ENCODE data around the gene SLC4A1. TPM values are rescaled to one million over a fixed set of nuclear protein-coding genes. Genes with fewer than 3 reads are reported as not detected.

Gene SLC4A1
- total and polyA plus RNA-seq, 2 experiments from 2014 or later: not detected

DNA sequence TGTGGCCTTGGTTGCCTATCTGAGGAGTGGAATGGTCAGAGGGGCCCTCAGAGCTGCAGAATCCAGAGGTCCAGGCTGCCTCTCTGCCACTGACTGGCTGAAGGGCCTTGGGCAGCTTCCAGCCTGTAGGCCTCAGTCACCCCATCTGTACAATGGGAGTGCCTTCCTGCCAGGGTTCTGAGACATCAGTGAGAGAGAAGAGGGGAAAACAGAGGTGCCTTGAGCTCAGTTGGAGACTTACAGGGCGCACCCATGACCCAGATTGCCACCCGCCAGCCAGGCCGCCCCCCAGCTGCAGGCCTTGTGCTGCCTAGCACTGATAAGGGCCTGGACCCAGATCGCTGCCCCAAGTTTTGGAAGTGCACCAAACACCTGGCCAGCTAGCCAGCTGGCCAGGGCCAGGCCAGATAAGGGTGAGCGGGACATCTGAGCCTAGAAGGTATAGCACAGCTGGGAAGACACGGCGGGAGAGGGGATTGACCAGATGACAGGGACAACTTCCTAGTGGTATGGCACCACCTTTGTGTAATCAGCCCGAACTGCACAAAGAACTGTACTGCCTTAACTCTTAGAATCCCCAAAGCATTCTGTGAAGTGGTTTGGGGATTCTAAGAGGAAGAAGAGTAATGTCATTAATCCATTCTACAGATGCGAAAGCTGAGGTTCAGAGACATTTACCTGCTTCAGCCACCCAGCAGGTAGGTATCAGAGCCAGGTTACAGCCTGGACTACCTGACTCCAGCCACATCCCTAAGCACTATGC, 1.4 kb downstream of the SLC4A1 start (continued):
- no peak for TF ChIP-seq POLR2AphosphoS5 (IDR thresholded peaks at IDR 0.05; ENCODE audit: low read depth)
- no peak for TF ChIP-seq ZNF114 (CRISPR knock-in tag; IDR thresholded peaks at IDR 0.05)
- no peak for TF ChIP-seq JUNB (IDR thresholded peaks at IDR 0.05; ENCODE audit: unreplicated experiment)
- TF ChIP-seq EZH2phosphoT487 (IDR thresholded peaks at IDR 0.05; ENCODE audit: unreplicated experiment): no peak
- TF ChIP-seq CREB1 (CRISPR knock-in tag; IDR thresholded peaks at IDR 0.05; ENCODE audit: low read depth): no peak
- no peak for TF ChIP-seq ZNF331 (CRISPR knock-in tag; IDR thresholded peaks at IDR 0.05; ENCODE audit: low read depth)
- TF ChIP-seq NANOG (IDR thresholded peaks at IDR 0.05; ENCODE audit: borderline replicate concordance): no peak

DNA sequence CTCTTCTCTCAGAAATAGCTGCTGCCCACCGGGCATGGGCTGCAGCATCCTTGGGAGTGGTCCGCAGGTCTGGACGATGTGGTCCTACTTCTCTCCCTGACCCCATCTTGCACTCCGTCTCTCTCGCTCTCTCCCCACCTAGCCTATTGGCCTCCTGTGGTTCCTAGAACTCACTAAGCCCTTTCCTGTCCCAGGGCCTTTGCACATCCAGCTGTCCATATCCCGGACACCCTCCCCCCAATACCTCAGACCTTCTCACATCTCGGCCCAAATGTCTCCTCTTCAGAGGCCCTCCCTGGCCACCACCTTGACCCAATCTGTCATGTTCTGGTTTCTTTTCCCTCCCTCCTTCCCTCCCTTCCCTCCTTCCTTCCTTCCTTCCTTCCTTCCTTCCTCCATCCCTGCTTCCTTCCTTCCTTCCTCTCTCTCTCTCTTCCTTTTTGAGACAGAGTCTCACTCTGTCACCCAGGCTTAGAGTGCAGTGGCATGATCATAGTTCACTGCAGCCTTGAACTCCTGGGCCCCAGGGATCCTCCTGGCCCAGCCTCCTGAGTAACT, 4.5 kb downstream of the SLC4A1 start:
- no peaks in the 10 kb centered on the region for H3K79me2 ChIP-seq (replicated peaks; ENCODE audit: insufficient read depth)
- H3K4me3 ChIP-seq: no peak overlapping the region
- no peak overlapping the region for H3K27ac ChIP-seq (ENCODE audit: low read depth)
- no peak overlapping the region for H3K4me3 Mint-ChIP-seq
- peaks cover 2% of the 10 kb centered on the region; the same call in 1 of the 3 replicates for H3K4me1 Mint-ChIP-seq
- H3K27ac Mint-ChIP-seq: no peak overlapping the region
- H3K9me3 Mint-ChIP-seq: no peaks in the 10 kb centered on the region
- ATAC-seq (no peak), DNase-seq (ENCODE audit: low spot score) (no peak)
- no peaks in the 10 kb centered on the region for H3K4me1 ChIP-seq (ENCODE audit: insufficient read depth)
- H2AFZ ChIP-seq: no peak overlapping the region
- H3K36me3 Mint-ChIP-seq (ENCODE audit: low read depth): no peaks in the 10 kb centered on the region
- H3F3A ChIP-seq (replicated peaks; ENCODE audit: low read depth): no peaks in the 10 kb centered on the region
- H3K4me2 ChIP-seq: no peak overlapping the region
- no peaks in the 10 kb centered on the region for H3K9me2 ChIP-seq (ENCODE audit: insufficient read depth)
- no peaks in the 10 kb centered on the region for H3K36me3 ChIP-seq (ENCODE audit: insufficient read depth)
- no peaks in the 10 kb centered on the region for H3K27me3 ChIP-seq (ENCODE audit: insufficient read depth)
- H3K27me3 Mint-ChIP-seq (ENCODE audit: insufficient read depth, low read depth, poor library complexity): peaks cover 9% of the 10 kb centered on the region
- no peaks in the 10 kb centered on the region for H4K20me1 ChIP-seq (replicated peaks; ENCODE audit: insufficient read depth)
- TF ChIP-seq ZNF331 (CRISPR knock-in tag; IDR thresholded peaks at IDR 0.05; ENCODE audit: low read depth): no peak
- TF ChIP-seq, protein P1, sequence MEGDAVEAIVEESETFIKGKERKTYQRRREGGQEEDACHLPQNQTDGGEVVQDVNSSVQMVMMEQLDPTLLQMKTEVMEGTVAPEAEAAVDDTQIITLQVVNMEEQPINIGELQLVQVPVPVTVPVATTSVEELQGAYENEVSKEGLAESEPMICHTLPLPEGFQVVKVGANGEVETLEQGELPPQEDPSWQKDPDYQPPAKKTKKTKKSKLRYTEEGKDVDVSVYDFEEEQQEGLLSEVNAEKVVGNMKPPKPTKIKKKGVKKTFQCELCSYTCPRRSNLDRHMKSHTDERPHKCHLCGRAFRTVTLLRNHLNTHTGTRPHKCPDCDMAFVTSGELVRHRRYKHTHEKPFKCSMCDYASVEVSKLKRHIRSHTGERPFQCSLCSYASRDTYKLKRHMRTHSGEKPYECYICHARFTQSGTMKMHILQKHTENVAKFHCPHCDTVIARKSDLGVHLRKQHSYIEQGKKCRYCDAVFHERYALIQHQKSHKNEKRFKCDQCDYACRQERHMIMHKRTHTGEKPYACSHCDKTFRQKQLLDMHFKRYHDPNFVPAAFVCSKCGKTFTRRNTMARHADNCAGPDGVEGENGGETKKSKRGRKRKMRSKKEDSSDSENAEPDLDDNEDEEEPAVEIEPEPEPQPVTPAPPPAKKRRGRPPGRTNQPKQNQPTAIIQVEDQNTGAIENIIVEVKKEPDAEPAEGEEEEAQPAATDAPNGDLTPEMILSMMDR (conservative IDR thresholded peaks at IDR 0.05; ENCODE audit: low read depth in 2 of 2): no peak
- TF ChIP-seq, protein P2, sequence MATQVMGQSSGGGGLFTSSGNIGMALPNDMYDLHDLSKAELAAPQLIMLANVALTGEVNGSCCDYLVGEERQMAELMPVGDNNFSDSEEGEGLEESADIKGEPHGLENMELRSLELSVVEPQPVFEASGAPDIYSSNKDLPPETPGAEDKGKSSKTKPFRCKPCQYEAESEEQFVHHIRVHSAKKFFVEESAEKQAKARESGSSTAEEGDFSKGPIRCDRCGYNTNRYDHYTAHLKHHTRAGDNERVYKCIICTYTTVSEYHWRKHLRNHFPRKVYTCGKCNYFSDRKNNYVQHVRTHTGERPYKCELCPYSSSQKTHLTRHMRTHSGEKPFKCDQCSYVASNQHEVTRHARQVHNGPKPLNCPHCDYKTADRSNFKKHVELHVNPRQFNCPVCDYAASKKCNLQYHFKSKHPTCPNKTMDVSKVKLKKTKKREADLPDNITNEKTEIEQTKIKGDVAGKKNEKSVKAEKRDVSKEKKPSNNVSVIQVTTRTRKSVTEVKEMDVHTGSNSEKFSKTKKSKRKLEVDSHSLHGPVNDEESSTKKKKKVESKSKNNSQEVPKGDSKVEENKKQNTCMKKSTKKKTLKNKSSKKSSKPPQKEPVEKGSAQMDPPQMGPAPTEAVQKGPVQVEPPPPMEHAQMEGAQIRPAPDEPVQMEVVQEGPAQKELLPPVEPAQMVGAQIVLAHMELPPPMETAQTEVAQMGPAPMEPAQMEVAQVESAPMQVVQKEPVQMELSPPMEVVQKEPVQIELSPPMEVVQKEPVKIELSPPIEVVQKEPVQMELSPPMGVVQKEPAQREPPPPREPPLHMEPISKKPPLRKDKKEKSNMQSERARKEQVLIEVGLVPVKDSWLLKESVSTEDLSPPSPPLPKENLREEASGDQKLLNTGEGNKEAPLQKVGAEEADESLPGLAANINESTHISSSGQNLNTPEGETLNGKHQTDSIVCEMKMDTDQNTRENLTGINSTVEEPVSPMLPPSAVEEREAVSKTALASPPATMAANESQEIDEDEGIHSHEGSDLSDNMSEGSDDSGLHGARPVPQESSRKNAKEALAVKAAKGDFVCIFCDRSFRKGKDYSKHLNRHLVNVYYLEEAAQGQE (IDR thresholded peaks at IDR 0.05; ENCODE audit: unreplicated experiment): no peak
- TF ChIP-seq NANOG (IDR thresholded peaks at IDR 0.05; ENCODE audit: borderline replicate concordance): no peak
- TF ChIP-seq EZH2 (IDR thresholded peaks at IDR 0.05; ENCODE audit: low read depth, unreplicated experiment): no peak
- no peak for TF ChIP-seq STAT1 (IDR thresholded peaks at IDR 0.05; ENCODE audit: unreplicated experiment)
- no peak for TF ChIP-seq POLR2AphosphoS5 (IDR thresholded peaks at IDR 0.05; ENCODE audit: low read depth)
- no peak for TF ChIP-seq JUNB (IDR thresholded peaks at IDR 0.05; ENCODE audit: unreplicated experiment)
- TF ChIP-seq, protein P3, sequence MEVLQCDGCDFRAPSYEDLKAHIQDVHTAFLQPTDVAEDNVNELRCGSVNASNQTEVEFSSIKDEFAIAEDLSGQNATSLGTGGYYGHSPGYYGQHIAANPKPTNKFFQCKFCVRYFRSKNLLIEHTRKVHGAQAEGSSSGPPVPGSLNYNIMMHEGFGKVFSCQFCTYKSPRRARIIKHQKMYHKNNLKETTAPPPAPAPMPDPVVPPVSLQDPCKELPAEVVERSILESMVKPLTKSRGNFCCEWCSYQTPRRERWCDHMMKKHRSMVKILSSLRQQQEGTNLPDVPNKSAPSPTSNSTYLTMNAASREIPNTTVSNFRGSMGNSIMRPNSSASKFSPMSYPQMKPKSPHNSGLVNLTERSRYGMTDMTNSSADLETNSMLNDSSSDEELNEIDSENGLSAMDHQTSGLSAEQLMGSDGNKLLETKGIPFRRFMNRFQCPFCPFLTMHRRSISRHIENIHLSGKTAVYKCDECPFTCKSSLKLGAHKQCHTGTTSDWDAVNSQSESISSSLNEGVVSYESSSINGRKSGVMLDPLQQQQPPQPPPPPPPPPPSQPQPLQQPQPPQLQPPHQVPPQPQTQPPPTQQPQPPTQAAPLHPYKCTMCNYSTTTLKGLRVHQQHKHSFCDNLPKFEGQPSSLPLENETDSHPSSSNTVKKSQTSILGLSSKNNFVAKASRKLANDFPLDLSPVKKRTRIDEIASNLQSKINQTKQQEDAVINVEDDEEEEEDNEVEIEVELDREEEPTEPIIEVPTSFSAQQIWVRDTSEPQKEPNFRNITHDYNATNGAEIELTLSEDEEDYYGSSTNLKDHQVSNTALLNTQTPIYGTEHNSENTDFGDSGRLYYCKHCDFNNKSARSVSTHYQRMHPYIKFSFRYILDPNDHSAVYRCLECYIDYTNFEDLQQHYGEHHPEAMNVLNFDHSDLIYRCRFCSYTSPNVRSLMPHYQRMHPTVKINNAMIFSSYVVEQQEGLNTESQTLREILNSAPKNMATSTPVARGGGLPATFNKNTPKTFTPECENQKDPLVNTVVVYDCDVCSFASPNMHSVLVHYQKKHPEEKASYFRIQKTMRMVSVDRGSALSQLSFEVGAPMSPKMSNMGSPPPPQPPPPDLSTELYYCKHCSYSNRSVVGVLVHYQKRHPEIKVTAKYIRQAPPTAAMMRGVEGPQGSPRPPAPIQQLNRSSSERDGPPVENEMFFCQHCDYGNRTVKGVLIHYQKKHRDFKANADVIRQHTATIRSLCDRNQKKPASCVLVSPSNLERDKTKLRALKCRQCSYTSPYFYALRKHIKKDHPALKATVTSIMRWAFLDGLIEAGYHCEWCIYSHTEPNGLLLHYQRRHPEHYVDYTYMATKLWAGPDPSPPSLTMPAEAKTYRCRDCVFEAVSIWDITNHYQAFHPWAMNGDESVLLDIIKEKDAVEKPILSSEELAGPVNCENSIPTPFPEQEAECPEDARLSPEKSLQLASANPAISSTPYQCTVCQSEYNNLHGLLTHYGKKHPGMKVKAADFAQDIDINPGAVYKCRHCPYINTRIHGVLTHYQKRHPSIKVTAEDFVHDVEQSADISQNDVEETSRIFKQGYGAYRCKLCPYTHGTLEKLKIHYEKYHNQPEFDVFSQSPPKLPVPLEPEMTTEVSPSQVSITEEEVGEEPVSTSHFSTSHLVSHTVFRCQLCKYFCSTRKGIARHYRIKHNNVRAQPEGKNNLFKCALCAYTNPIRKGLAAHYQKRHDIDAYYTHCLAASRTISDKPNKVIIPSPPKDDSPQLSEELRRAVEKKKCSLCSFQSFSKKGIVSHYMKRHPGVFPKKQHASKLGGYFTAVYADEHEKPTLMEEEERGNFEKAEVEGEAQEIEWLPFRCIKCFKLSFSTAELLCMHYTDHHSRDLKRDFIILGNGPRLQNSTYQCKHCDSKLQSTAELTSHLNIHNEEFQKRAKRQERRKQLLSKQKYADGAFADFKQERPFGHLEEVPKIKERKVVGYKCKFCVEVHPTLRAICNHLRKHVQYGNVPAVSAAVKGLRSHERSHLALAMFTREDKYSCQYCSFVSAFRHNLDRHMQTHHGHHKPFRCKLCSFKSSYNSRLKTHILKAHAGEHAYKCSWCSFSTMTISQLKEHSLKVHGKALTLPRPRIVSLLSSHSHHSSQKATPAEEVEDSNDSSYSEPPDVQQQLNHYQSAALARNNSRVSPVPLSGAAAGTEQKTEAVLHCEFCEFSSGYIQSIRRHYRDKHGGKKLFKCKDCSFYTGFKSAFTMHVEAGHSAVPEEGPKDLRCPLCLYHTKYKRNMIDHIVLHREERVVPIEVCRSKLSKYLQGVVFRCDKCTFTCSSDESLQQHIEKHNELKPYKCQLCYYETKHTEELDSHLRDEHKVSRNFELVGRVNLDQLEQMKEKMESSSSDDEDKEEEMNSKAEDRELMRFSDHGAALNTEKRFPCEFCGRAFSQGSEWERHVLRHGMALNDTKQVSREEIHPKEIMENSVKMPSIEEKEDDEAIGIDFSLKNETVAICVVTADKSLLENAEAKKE (CRISPR knock-in tag; IDR thresholded peaks at IDR 0.05): no peak
- no peak for TF ChIP-seq CREB1 (CRISPR knock-in tag; IDR thresholded peaks at IDR 0.05; ENCODE audit: low read depth)

All from GM23338 (cell line).